ENCODE data around the gene SH3YL1. TPM values are rescaled to one million over a fixed set of nuclear protein-coding genes. Genes with fewer than 3 reads are reported as not detected.

The SH3YL1 gene
- total and polyA plus RNA-seq, 7 donors: 7.7 to 10.0 (median 9.2) TPM

- no peak for TF ChIP-seq CTCF (IDR thresholded peaks at IDR 0.05)
- H3K9me3 ChIP-seq: no peaks in the 10 kb centered on the region
- no peak overlapping the region for H3K4me3 ChIP-seq
- WGBS, 3 donors: 80 to 83% (median 80%) methylated on average over 4 of the region's 4 CpGs
- H3K27me3 ChIP-seq (ENCODE audit: insufficient read depth in 3 of 3, low read length in 2 of 3): peaks cover 0 to 34% (median 6%) of the 10 kb centered on the region in 3 donors
- peaks cover 1% of the 10 kb centered on the region for H3K4me1 ChIP-seq
- intact Hi-C loops (cut with DNase I): no loop called here
- DNase-seq (no peak), ATAC-seq (no peak)
- H3K36me3 ChIP-seq (ENCODE audit: insufficient read depth in 1 of 2, low read depth in 1 of 2): peaks cover 5 to 36% of the 10 kb centered on the region in 2 donors
- H3K27ac ChIP-seq: no peak overlapping the region
Measured at GRCh38 chr2:283996-284794, 20.4 kb upstream of the SH3YL1 start.

GRCh38 chr2:282371-283263, 18.8 kb upstream of the SH3YL1 start:
- ATAC-seq (no peak), DNase-seq (no peak)
- WGBS, 3 donors: 94 to 95% (median 94%) methylated on average over 12 of the region's 12 CpGs
- H3K9me3 ChIP-seq: no peaks in the 10 kb centered on the region
- H3K27me3 ChIP-seq (ENCODE audit: insufficient read depth in 3 of 3, low read length in 2 of 3): peaks cover 0 to 20% (median 0%) of the 10 kb centered on the region in 3 donors
- intact Hi-C loops (cut with DNase I): no loop called here
- H3K4me3 ChIP-seq: no peak overlapping the region
- H3K4me1 ChIP-seq: no peaks in the 10 kb centered on the region
- TF ChIP-seq CTCF (IDR thresholded peaks at IDR 0.05): no peak
- H3K27ac ChIP-seq: no peak overlapping the region
- H3K36me3 ChIP-seq (ENCODE audit: insufficient read depth in 1 of 2, low read depth in 1 of 2): peaks cover 10 to 51% of the 10 kb centered on the region in 2 donors

- intact Hi-C loops (cut with DNase I): no loop called here
- no peak overlapping the region for H3K27ac ChIP-seq
- H3K27me3 ChIP-seq (ENCODE audit: insufficient read depth in 3 of 3, low read length in 2 of 3): peaks cover 0 to 8% (median 0%) of the 10 kb centered on the region in 3 donors
- peaks cover 12 to 64% of the 10 kb centered on the region in 2 donors for H3K36me3 ChIP-seq (ENCODE audit: insufficient read depth in 1 of 2, low read depth in 1 of 2)
- no peaks in the 10 kb centered on the region for H3K4me1 ChIP-seq
- H3K9me3 ChIP-seq: no peaks in the 10 kb centered on the region
- ATAC-seq (no peak), DNase-seq (no peak)
- H3K4me3 ChIP-seq: no peak overlapping the region
- TF ChIP-seq CTCF (IDR thresholded peaks at IDR 0.05): no peak
- WGBS, 3 donors: 89 to 94% (median 93%) methylated on average over 9 of the region's 9 CpGs
Measured at GRCh38 chr2:281381-281780, 17.5 kb upstream of the SH3YL1 start.

- Histone ChIP-seq H3K36me3 (ENCODE audit: insufficient read depth in 1 of 2, low read depth in 1 of 2) (peaks cover 16 to 71% of the 10 kb centered on the region in 2 donors), H3K4me1 (no peaks in the 10 kb centered on the region), H3K27ac (no peak overlapping the region), H3K4me3 (no peak overlapping the region), H3K9me3 (no peaks in the 10 kb centered on the region), H3K27me3 (ENCODE audit: insufficient read depth in 3 of 3, low read length in 2 of 3) (peaks cover 0 to under 1% (median 0%) of the 10 kb centered on the region in 3 donors)
- intact Hi-C loops (cut with DNase I): no loop called here
- TF ChIP-seq CTCF (IDR thresholded peaks at IDR 0.05): no peak
- ATAC-seq (no peak), DNase-seq (no peak)
- 76 to 81% (median 79%) methylated on average over 7 of the region's 7 CpGs for WGBS, 3 donors
Measured at GRCh38 chr2:280650-281110, 16.8 kb upstream of the SH3YL1 start.

Data from psoas muscle (tissue), 8 donors.